Stimulated activated CD4-positive, alpha-beta T cell treated with anti-CD3 and anti-CD28 coated beads, Interleukin-1b, Interleukin-23, amount 100 ng/mL, for 1 hour (primary cell): ENCODE results near the gene CREB3.

Experiments used
- DNase-seq, 2 donors: peaks; one replicate each; pipeline ENCODE4 v3.0.0-alpha.2; 2020; ENCODE audit warnings: low read depth in 2 of 2

The CREB3 gene

DNA sequence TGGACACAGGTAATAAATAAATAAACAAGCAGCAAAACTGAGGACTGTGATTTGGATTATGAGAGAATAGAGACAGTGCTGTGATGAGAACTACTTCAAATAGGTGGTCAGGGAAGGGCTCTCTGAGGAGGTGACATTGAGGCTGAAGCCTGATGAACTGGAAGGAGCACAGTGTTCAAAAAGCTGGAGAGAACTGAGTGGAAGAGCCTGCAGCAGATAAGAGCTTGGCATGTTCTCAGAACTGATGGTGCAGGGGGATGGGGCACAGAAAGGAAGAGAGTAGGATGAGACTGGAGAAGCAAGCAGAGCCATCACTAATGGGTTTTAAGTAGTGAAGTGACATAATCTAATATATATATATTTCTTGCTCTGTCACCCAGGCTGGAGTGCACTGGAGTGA is 31.5 kb upstream of the CREB3 start:
- DNase-seq = no peak

DNA sequence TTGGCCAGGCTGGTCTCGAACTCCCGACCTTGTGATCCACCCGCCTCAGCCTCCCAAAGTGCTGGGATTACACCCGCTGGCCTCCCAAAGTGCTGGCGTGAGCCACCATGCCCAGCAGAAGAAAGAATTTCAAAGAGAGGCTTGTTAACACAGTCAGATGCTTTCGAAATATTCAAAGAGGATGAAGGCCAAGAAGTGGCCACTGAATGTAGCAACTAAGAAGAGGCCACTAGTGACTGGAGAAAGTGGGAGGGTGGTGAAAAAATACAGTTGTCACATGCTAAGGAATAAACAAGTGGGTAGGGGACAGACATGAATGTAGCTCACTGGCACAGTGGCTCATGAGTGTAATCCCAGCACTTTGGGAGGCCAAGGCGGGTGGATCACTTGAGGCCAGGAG is 29.8 kb upstream of the CREB3 start:
- DNase-seq = no peak

DNA sequence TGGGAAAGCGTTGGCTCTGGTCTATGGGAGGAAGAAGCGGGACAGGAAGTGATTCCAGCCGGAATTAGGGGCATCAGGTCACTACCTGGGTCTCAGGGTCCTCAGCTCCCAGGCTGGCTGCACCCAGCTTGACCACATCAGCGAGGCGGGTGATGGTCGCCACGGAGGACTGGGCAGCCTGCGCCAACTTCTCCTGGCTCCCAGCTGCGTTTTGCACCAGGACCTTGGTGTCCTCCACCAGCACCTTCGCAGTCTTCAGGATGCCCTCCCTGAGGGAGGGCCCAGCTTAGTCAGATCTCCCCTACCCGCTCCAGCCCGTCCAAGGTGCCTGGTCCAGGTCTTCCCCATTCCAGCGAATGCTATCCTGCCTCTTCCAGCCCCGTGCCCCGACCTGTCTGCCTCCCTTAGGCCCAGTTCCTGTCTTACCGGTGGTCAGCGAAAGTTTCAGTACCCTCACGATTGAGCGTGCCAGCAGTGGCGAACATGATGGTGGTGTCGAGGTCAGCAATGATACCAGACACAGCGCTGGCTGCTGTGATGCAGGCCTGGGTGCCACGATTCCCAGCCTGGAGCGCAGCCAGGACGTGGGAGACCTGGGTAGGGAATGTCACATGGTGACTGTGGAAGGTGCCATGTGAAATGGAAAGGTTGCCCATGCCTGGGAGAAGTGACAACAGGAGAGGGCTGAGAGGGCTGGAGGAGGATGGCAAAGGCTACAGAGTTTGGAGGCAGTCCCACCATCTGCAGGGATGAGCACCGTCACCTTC is 28.4 kb upstream of the CREB3 start:
- no peak for DNase-seq

DNA sequence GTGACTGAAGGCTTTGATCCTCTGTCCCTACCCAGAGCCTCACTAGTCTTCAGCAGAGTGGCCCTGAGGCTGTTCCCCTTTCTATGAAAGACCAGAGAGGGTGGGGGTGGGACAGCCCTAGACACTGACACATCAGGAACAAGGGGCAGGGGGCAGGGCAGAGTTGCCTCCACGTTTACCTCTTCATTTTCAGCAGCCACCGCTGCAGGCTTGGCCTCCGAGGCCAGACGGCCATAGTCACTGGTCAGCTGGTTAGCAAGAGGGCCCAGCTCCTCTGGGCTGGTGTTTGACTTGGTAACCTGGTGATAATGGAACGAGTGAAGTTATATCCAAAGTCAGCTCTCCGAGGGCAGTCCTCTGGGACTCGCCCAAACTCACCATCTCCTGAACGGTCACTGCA is 27.1 kb upstream of the CREB3 start:
- no peak for DNase-seq

DNA sequence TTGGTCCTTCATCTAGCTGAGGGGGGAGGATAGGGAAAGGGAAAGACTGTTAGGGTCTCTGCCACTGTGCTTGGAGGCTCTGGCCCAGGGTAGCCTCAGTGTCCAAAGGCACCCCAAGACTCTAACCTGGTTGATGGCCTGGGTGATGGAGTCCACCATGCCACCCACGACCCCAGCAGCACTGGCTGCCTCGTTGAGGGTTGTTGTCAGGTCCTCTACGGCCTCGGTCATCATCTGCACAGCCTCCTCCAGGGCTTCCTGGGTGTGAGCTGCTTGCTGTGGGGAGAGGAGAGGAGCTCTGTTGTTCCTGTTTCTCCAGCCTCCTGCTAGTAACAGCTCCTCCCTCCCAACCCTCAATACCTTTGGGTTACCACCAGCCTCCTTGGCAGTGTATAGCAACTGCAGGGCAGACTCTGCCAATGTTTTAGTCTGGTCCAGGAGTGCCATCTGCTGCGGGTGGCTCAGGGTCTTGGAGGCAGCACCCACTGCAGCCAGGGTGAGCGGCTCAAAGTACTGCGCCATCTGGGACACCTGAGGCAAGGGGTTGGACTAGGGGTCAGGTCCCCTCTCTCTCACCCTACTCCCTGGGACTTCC is 26.5 kb upstream of the CREB3 start:
- no peak for DNase-seq

DNA sequence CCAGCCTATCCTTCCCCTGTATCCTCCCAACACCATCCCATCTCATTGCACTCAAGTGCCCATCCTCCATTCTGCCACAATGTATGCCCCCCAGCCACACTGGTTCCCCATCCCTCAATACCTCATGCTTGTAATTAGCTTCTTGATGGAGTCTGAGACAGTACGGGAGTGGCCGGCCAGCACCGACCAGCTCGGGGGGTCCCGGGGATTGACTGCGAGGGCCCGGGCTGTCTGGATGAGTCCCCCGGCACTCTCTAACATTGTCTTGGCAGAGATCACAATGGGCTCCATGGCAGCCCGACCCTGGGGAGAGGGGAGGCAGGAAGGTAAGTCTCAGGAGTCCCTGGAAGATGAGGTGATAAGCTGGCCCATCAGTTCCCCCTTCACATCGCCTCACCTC is 25.5 kb upstream of the CREB3 start:
- no peak for DNase-seq

DNA sequence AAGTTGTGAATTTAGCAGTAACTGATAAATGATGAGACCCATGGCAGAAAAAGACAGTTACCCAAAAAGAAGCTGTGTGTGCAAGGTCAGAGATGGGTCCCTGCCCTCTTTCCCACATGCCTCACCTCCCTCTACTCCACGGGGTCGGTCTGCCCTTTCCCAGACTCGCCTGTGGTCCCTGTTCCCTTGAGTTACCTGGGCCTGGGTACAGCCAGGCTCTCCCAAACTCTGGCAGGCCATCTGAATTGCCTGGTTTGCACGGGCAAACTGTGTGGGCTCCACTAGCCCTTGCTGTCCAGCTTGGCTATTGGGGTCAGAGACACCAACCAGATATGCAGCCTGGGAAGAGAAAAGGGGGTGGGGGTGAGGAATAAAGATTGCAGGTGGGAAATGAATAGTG is 24.3 kb upstream of the CREB3 start:
- DNase-seq = no peak

DNA sequence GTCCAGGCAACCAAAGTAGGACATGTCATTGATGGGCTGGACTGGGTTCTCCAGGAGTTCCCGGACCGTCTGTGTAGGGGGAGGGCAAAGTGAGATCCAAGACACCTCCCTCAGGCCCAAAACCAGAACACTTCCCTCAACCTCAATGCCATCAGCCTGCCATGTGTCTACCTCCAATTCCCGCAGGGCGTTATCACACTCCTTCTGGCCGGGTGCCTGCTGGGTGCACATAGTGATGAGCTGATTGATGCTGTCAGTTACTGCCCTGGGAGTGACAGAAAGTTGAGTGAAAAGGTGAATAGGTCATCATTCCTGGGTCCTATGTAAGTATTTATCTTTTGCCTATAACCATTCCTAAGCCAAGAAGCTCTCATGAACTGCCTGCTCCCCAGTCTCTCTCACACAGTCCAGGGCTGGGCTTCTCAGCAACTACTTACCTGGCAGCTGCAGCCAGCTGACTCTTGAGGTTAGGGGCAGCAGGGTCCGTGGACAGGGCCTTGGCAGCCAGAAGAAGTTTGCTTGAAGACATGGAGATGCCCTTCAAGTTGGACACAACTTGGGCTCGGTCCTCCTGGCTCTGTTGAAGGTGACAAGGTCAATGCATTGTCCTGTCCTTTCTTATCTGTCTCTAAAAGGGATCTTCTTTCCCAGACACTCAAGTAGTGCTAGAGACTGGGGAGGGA is 21.5 kb upstream of the CREB3 start:
- DNase-seq = no peak

DNA sequence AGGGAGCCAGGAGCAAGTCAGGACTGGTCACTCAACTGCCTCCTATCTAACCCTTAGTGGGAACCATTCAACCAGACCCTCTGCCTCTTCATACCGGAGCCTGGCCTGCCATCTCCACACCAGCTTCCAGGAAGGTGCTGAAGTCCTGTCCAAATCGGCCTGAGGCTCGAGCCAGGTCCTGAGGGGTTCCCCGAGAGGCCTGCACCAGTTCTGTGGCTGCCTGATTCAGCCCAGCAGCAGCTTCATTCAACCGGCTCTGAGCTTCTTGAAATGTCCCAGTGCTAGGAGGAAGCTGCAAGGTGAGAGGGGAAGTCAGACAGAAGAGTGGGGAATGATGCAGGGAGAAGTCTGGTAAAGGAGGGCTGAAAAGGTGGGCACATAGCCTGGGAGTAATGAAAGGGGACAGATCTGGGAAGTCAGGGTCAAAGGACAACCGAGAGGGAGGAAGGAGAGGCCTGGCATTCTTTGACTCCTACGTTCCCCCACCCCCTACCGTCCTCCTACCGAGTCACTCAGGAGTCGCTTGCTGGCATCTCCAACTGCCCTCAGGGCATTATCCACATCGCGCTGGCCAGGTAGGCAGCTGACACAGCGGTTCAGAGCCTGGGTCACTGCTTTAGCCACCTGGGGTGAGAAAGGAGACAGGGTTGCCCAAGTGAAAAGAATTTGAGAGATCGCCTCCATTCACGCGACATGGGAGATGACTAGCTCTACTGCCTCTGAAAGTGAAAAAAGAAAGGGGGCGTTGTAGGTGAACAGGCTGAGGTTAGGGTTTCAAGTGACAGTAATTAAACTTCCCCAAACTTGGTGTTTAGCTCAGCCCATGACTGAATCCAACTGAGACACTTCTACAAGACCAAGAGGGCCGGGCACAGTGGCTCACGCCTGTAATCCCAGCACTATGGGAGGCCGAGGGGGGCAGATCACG is 20.7 kb upstream of the CREB3 start:
- DNase-seq = no peak

DNA sequence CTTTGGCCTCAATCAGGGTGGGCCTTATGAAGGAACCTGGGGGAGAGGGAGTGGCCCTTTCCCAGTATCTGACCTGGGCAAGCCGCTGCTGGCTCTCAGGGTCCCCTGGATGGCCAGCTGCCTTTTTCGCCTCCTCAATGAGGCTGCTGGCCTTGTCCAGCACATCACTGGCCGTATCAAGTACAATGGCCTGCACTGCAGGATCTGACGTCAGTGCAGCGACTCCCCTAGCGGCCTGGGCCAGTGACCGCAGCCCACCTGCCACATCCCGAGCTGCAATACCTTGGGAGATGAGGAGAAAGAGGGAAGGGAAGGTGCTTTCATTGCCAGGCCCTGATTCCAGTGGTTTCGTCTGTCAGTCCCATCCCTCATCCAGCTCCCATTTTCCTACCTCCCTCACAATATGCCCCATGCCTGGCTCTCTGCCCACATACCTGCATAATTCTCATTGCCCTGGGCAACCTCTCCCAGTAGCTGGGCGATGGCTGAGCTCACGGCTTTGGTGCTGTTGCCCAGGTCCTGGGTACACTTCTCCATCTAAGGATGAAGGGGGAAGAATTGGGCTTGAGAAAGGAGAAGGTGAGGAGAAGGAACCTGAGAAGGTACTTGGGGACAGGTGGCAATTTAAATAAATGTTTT is 19.6 kb upstream of the CREB3 start:
- no peak for DNase-seq

DNA sequence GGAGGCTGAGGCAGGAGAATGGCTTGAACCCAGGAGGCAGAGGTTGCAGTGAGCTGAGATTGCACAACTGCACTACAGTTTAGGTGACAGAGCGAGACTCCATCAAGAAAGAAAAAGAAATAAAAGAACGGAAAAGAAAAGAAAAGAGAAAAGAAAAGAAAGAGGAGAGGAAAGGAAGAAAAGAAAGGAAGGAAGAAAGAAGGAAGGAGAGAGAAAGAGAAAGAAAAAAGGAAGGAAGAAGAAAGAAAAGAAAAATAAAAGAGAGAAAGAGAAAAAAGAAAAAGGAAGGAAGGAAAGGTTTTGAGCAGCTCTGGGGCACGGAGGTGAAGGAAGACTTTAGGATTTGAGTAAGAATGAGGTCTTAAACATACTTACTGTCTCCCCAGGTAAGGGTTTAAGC is 18.9 kb upstream of the CREB3 start:
- no peak for DNase-seq

DNA sequence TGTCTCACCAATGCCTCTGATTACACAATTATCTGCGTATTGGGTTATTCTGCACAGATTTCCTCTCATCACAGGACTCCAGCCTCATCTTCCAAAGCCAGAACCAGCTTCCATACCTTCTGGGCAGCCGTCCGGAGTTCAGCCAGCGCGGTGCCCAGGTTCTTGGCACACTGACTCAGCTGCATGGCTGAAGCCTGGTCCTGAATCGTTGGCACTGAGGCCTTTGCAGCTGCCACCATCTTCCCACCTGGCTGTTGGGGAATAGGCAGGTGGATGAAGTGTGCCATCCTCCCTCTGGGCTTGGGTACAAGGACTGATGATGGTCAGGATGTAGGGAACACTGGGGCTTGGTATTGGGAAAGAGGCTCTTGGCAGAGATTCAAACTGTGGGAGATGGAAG is 18.3 kb upstream of the CREB3 start:
- DNase-seq = no peak

DNA sequence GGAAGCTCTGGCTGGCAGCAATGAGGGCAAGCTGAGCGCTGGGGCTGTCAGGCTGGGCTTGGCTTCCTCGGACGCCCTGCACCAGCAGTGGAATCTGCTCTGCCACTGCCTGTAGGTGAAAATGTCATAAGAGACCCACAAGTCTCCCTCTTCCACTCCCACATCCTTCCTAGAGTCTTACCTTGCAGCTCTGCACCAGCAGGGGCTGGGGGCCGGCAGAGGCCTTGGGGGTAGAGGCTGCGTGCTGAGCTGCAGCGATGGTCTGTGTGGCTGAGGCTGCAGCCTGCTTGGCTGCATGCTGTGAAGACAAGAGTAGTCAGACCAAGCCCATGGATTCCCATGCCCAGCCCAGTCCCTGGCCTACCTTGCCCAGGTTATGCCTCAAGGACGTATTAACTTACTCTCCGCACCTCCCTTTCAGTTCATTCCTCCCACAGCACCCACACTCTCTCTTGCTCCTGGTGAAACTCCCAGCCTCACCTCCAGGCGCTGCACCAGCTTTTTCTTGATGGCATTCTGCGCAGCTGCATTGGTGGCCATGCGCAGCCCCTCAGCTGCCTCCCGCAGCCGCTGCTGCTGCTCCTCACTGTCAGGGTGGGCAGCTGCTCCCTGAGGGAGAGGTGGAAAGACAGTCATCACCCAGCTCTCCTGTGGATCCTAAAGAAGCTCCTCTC is 17.8 kb upstream of the CREB3 start:
- DNase-seq = no peak

DNA sequence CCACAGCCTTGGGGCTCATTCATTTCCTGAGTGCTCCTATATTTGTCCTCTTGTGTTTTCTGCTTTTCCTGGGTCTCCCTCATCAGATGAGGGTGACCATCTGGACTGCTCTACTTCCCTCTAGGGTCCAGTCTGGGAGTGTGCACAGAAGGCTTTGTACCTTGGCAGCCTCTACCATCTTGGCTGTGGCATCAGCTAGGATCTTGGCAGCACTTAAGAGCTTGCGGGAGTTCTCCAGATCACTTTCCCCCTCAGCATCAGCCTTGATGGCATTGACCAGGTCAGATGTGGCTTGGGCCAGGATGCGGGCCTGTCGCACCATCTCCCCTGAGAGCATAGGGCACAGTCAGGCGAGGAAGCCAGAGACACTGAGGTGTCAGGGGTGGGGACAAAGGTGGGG is 16.2 kb upstream of the CREB3 start:
- no peak for DNase-seq

DNA sequence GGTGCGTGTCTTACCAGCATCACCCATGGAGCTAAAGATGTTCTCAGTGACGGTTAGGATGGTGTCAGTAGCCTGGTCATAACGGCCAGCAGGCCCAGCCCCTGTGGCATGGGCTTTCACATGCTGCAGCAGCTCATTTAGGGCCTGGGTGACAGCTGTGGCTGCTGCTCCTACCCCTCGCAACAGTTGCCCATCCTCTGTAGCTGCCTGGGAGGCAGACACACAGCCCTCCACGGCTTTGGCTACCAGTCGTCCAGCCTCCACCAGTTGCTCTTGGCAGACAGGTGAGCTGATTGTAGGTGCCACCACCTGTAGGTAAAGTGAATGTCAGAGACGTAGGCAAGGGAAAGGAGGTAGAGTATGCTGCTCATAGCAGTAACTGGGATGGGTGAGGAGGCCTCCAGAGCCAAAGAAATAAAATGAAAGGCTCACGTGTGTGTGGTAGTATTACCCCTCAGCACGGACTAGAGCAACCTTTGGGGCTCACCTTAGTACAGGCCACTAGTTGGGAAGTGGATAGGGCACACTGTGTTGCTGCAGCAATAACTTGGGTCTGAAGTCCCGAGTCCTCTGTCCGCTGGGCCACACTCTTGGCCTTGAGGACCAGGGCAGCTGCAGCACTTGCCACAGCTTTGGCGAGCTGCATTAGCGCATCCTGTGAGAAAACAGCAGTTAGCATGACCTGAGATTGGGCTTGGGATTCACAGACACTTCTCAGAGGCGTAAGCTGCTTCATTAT is 15.2 kb upstream of the CREB3 start:
- DNase-seq = no peak

DNA sequence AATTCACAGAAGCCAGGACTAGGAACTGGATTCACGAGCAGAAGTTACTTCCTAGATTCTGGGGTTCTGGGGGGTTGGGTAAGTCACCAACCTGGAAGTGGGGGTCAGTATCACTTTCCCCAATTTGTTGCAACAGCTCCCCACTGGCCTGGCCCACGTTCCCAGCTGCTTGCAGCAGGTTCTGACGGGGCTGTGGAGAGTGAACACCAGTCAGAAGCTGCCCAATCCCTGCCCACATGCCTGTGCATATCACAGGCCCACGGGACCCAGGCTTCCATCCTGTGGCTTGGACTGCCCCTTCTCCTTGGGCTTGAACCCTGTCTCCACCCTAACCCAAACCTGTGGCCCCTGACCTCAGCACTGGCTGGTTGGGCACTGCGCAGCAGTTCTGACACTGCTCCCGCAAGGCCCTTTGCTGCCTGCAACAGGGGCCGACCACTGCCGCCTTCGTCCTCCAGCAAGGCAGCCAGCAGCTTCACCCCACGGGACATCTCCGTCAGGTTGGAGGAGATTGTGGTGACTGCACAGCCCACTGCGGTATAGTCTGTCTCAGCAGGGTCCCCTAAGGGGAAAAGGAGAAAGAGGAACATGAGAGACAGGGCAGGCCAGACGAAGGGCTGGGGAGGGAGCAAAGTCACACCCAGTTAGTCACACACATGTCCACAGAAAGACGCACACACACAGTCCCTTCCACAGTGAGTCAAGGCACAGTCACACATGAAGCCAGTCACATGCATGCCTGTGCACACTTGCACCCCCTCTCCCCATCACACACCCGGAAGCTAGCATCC is 13.6 kb upstream of the CREB3 start:
- no peak for DNase-seq

DNA sequence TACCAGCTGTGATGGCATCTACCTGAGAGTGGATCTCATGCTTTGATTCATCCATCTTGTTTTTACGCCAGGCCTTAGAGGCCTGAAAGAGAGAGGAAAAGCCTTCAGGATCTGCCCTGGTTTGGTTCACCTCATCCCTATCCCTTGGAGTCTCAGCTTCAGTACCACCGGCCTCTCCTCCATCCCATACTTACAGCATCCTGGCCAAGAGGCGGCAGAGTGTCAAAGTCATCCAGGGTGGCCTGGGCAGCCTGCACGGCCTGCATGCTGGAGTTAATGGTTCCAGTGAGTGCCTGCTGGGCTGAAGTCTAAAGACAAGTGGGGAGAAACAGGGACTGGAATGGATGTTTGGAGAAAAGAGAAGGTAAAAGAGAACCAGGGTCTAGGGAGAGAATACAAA is 12.9 kb upstream of the CREB3 start:
- DNase-seq = no peak

DNA sequence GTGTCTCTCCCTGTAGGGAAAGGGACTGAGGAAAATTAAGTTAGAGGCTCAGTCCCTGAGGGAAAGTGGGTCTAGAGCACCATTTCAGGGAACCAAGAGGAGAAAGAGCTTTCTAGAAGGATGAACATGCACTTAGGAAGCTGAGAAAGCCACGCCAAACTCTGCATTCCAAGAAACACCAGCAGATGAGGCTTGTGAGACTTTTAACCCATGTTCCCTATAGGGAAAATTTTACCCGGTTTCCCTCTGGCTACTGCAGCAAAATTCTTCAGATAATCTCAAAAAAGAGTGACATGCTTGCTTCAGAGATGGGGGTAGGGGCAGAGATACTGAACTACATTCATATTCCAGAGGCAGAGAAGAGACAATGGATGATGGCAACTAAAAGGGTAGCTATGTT is 9.0 kb upstream of the CREB3 start:
- DNase-seq = no peak

DNA sequence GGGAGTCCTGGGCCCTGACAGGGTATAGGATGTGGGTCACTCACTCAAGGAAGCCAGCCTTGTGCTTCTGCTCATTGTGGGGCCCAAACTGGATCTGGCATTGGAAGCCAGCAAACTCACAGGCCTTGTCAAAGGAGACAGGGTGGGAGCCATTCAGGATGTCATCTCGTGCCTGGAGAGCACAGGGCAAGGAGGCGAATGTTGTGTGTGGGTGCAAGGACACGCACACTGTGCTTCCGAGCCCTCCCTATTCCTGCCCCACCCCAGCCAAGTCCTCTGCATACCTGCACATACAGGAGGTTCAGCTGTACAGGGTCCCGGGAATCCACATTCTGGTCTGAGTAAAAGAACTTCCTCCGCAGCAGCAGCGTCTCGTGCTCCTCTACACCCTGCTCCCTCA is 8.6 kb upstream of the CREB3 start:
- DNase-seq = no peak

DNA sequence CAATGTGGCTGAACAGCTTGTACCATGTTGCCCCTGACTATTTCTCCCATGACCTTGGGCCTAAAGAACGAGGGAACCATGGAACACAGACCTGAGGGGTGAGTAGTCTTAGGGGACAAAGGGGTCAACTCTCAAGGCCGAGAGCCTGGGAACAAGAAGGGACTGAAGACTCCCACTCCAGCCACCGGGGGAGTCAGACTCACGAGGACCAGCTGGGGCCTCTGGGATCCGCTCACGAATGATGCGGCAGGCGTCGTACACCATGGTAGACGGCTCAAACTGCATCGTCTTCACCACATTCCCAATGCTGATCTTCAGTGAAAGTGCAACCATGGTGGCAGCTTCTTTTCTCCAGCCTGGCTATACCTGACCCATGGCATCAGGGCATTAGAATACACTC is 7.1 kb upstream of the CREB3 start:
- no peak for DNase-seq
